ENCODE results near the gene NFKBIE. TPM values are rescaled to one million over a fixed set of nuclear protein-coding genes. Genes with fewer than 3 reads are reported as not detected.

The NFKBIE gene
- total and polyA plus RNA-seq, 9 of the 15 experiments (the other 6 are each of a cell fraction or from before 2014, with no cell fraction given), result 2.1 to 16.4 (median 11.7) TPM

DNA sequence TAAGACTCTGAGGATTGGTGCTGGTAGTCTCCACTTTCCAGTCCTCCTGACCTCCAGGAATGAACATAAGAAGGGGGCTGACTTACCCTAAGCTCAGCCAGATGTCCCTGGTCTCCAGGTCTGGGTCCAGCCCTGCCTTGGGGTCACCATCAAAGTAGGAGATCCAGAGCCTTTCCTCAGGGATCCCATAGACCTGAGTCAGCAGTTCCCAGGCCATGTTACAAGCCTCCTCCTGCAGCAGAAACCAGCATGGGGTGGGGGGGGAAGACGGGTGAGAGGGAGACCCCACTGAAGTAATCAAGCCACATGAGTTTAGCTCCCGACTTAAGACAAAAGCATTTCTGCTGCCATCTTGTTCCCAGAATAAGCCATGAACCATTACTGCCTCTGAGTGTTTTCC is 46.0 kb upstream of the NFKBIE start:
- peak overlapping the region in 1 of 2 experiments; percentile 14; a peak in 1 of 4 replicates for H3K9ac ChIP-seq (ENCODE audit: insufficient read depth in 1 of 2, low read depth in 2 of 2, low read length in 2 of 2)
- TF ChIP-seq MAFF (IDR thresholded peaks at IDR 0.05; ENCODE audit: low read length) (peak; percentile 70), MAFK (IDR thresholded peaks at IDR 0.05; ENCODE audit: low read length) (peak; percentile 67), TOE1 (IDR thresholded peaks at IDR 0.05; ENCODE audit: borderline replicate concordance) (no peak), TOE1 (CRISPR knock-in tag; IDR thresholded peaks at IDR 0.05; ENCODE audit: borderline replicate concordance, low read depth) (no peak), MAFG (tag; conservative IDR thresholded peaks at IDR 0.05) (0 out of 2 replicates have a peak, but pooled peaks have one; percentile 34), ZNF668 (CRISPR knock-in tag; IDR thresholded peaks at IDR 0.05) (no peak), C11orf30 (IDR thresholded peaks at IDR 0.05; ENCODE audit: low read depth) (peak; percentile 72; the same call in 1 of the 2 replicates), ZNF316 (IDR thresholded peaks at IDR 0.05) (peak; percentile 79), KLF10 (CRISPR knock-in tag; IDR thresholded peaks at IDR 0.05) (no peak)
- TF ChIP-seq, protein P1, sequence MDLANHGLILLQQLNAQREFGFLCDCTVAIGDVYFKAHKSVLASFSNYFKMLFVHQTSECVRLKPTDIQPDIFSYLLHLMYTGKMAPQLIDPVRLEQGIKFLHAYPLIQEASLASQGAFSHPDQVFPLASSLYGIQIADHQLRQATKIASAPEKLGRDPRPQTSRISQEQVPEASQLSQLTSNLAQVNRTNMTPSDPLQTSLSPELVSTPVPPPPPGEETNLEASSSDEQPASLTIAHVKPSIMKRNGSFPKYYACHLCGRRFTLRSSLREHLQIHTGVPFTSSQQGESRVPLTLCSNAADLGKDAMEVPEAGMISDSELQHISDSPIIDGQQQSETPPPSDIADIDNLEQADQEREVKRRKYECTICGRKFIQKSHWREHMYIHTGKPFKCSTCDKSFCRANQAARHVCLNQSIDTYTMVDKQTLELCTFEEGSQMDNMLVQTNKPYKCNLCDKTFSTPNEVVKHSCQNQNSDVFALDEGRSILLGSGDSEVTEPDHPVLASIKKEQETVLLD (IDR thresholded peaks at IDR 0.05), result no peak
- DNase-seq (ENCODE audit: extremely low read depth in 1 of 4, low spot score in 3 of 4) (no peak), ATAC-seq (no peak), FAIRE-seq (no peak)
- H2AFZ ChIP-seq (ENCODE audit: low read depth, low read length), result no peak overlapping the region
- H3K4me2 ChIP-seq (ENCODE audit: insufficient read depth, low read length), result no peak overlapping the region
- ChIA-PET CTCF (ENCODE audit: low intra/inter-chr PET ratio) (no interaction called here), POLR2A (interaction anchor here (0.6 to 11.9 kb wide), 4 partner anchors 10 to 64 kb away, joined by 3 to 116 read pairs (median 5); partner anchors contain the start of gene HSP90AB1)
- H3K9me3 ChIP-seq (replicated peaks; ENCODE audit: control insufficient read depth, insufficient read depth, low read depth, low read length), result no peaks in the 10 kb centered on the region
- intact Hi-C loops (cut with micrococcal nuclease), result no loop called here
- H3K4me1 ChIP-seq (replicated peaks in 1 of 2; ENCODE audit: control insufficient read depth in 2 of 2, insufficient read depth in 2 of 2, low read length in 2 of 2), result peaks cover 6 to 9% of the 10 kb centered on the region in 2 experiments; a peak in 3 of 5 replicates
- peaks cover 4 to 8% of the 10 kb centered on the region in 2 experiments; a peak in 3 of 5 replicates for H3K27me3 ChIP-seq (ENCODE audit: control insufficient read depth in 2 of 2, insufficient read depth in 2 of 2, low read length in 2 of 2)
- no peak overlapping the region for H3K27ac ChIP-seq (ENCODE audit: extremely low read depth, low read depth, low read length)
- in situ Hi-C loops (cut with MboI), result no loop called here
- no TSS peak for BruUV-seq (replicated peaks)
- 82% methylated on average over 2 of the region's 2 CpGs for WGBS (ENCODE audit: insufficient coverage, low coverage, missing lambda C conversion rate)
- H3K4me3 ChIP-seq, result no peak overlapping the region
- no peaks in the 10 kb centered on the region for H3K9me1 ChIP-seq (ENCODE audit: control insufficient read depth, insufficient read depth, low read length)
- H3K79me2 ChIP-seq (ENCODE audit: control insufficient read depth, insufficient read depth, low read length), result peaks cover 15% of the 10 kb centered on the region
- no peaks in the 10 kb centered on the region; the same call in 1 of the 2 replicates for H4K20me1 ChIP-seq (replicated peaks; ENCODE audit: control insufficient read depth, insufficient read depth, low read length)
- peaks cover 52% of the 10 kb centered on the region for H3K36me3 ChIP-seq (ENCODE audit: control insufficient read depth, insufficient read depth, low read length)
